HG03521 (cell line): ENCODE data around the gene LRRC63.
"Not testable (repeated sequence)": the region's sequence is repeated elsewhere in the genome, so short reads cannot be mapped to it uniquely, and the experiment has no call there.

ENCODE experiments used
- ATAC-seq: cut with Tn5 transposase; IDR thresholded peaks from one replicate; pipeline ENCODE4 v1.9.1; 2021; ENCODE audit warnings: mild to moderate bottlenecking, moderate library complexity; ENCODE audit not compliant: unreplicated experiment

Gene LRRC63

GRCh38 chr13:46232281-46232680 is 20.6 kb downstream of the LRRC63 start:
- ATAC-seq, result no peak

- ATAC-seq, result no peak
These were observed 23.6 kb downstream of the LRRC63 start for GRCh38 chr13:46235286-46235685.

- no peak for ATAC-seq
These were observed 53.6 kb downstream of the LRRC63 start for GRCh38 chr13:46265292-46265691.

DNA sequence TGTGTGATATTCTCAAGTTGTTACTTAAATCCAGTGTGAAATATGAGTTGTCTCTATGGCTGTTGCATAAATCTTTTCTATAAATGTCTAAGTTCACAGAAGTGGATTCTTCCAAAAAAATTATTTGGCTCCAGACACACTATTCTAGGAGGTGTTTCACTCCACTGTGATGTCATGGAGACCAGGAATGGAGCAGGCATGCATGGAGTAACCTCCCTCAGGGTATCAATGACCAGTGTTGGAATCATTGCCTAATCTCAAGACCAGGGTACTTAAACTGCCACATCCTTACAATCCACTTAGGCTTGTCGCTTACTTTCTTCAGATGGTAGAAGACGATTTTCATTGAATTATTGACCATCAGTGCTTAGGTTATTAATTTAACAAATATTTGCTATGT is 55.4 kb downstream of the LRRC63 start:
- no peak for ATAC-seq

GRCh38 chr13:46270416-46270815 is 58.7 kb downstream of the LRRC63 start:
- no peak for ATAC-seq

- ATAC-seq, result no peak
These were observed 62.5 kb downstream of the LRRC63 start for GRCh38 chr13:46274094-46274698.

- no peak for ATAC-seq
These were observed 66.7 kb downstream of the LRRC63 start for GRCh38 chr13:46278474-46278873.

DNA sequence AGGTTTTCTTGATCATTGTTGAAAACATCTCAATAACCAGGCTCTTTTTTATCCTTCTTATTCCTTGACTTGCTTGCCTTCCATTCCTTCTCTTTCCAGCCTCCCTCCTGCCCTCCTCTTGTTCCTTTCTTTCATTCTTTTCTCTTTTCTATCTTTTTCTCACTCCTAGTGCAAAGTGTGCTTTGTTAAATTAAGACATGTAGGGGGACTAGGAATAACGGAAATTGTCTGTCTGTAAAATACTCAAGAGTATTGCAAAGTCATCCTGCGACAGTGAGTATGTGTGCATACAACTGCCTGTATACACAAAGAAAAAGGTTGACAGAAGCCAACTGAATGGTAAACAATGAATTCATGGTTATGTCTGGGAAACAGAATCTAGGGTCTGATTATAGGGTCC is 70.1 kb downstream of the LRRC63 start:
- ATAC-seq, result no peak

- not testable (repeated sequence) for ATAC-seq
These were observed 72.4 kb downstream of the LRRC63 start for GRCh38 chr13:46283912-46284824.

GRCh38 chr13:46286972-46287371 is 75.2 kb downstream of the LRRC63 start:
- ATAC-seq, result no peak

DNA sequence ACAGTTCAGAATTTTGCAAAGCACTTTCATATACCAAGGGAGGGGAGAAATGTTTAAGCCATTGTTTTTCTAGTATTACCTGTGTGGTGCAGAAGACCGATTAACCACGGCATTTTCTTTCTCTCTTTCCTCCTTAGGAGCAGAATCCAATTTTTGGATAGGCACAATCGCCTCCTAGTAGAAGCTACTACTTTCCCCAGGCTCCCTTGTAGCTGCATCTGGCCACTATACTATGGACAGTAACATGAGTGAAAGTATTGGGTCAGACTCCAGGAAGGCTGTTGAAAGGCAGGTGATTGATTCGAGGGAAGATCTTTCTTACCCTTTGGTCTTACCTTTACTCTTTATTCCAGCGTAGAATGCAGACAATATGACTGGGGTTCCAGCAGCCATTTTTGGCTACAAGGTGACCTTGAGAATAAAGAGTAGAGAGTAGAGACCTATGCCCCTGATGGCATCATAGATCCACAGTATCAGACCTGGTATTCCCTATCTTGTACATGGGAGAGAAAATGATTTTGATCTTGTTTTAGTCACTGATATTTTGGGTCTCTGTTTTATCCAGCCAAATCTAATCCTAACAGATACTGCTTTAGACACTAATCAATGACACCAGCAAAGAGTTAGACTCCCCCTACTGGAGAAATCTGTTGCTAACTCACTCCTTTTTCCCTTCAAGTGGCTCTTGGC is 77.0 kb downstream of the LRRC63 start:
- ATAC-seq, result no peak

- no peak for ATAC-seq
These were observed 77.7 kb downstream of the LRRC63 start for GRCh38 chr13:46289260-46289955.

DNA sequence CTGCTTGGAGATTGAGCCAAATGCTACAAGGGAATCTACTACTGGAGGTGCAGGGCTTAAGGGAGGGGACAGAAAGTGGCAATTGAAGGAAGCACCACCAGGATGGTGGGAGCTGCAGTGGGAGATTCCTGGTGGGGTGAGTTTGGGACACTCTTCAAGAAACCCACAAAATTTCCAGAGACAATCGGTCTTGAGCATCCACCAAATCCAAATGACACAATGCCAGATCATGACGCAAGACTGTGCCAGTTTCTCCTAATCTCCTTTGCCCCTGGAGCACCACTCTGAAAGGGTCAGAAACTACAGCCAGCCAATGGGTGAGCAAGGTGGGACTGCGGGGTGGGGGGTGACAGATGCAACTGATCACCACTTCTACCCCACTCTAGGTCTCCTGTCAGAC is 78.7 kb downstream of the LRRC63 start:
- no peak for ATAC-seq

DNA sequence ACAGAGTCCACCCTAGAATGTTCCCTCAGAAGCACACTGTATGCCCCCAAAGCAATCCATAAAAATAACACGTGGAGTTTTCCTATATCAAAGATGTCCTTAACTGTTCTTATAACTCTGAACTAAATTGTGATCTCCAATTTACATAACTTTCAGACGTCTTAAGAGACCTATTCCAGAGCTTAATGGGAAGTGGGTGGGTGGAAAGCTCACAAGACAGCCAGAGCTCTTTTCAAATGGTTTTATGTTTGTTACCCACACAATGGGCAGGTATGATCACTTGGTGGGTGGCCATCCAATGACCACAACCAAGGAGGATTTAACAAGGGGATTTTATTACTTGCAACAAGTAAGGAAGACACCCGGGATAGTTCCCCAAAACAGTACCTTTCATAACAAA is 81.7 kb downstream of the LRRC63 start:
- no peak for ATAC-seq

DNA sequence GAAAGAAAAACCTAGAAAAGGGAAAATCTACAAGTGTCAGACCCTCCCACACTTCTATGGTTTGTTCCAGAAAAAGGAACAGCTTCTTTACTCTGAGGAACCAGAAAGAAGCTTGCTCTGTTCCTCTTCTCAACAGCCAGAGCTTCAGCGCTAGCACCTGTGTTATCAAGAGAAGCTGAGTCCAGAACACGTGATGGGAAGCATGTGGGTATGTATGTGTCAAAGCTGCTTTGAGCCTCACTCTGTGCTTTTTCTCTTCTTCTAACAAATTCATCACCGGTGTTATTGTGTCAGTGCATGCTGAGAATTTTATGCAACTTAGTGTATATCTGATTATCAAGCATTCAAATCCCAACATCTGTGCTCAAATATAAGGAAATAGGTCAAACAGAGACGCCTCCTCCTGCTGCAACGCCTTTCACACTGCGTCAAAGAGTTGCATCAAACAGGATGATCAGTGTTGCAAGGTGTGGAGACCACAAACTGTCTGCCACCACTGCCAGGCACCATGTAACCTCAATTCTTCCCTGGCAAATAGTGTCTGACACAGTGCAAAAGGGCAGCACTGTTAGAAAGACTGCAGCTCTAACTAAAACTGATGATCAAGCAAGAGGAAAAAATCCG is 83.9 kb downstream of the LRRC63 start:
- ATAC-seq, result no peak

DNA sequence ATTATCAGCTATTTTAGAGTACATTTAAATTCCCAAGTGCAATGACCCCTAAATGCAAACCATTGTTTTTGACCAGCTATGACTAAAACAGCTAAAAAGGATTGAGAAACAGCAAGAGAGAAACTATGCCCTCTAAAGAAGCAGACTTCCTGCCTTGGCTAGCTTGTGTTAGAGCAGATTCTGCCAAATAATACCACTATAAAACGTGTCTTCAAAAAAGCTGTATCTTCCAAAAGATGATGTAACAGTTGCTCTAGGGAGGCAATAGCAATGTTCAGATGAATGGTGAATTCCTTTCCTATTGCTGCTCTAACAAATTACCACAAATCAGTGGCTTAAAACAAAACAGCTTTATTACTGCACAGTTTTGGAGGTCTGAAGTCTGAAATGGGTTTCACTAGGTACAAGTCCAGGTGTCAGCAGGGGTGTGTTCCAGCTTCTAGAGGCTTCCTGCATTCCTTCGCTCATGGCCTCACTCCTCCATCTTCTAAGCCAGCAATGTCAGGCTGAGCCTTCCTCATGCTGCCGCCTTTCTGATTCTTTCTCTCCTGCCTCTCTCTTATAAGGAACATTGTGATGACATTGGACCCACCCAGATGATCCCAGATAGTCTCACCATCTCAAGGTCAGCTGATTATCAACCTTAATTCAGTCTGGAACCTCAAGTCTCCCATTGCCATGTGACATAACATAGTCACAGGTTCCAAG is 84.5 kb downstream of the LRRC63 start:
- ATAC-seq, result no peak

DNA sequence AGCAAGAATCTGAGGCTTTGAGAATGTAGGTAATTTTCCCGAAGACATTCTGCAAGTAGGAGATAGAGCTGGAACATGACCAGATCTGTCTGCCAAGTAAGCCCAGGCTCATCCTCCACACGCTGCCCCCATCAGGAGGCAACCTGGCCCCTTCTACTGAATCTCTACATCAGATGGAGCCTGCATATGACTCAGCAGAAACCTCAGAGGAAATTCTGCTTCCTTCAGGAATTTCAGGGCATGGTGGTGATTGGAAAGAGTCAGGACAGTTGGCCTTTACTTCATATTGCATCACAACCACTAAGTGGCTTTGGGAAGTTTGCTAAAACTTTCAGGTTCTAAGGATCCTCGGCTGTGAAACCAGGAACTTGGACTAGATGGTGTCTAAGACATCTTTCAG is 85.2 kb downstream of the LRRC63 start:
- no peak for ATAC-seq

- ATAC-seq, result no peak
These were observed 85.7 kb downstream of the LRRC63 start for GRCh38 chr13:46297361-46297811.

GRCh38 chr13:46303742-46304385 is 92.1 kb downstream of the LRRC63 start:
- ATAC-seq, result no peak

DNA sequence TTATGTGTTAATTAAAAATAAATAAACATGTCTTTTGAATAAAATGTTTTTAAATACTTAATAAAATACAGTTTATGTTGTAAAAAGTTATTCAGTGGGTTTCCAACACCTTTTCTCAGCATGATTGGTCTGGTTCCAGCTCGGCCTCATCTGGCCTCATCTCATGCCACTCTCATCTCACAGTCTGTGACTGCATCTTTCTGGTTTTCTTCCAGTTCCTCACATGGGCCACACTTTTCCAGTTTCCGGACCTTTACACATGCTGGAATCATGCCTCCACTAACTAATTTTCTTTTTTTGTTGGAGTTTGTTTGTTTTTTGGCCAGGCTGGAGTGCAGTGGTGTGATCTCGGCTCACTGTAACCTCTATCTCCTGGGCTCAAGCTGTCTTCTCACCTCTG is 92.8 kb downstream of the LRRC63 start:
- ATAC-seq, result no peak
